Measurements from ENCODE around the gene RTN4R. TPM values are rescaled to one million over a fixed set of nuclear protein-coding genes. Genes with fewer than 3 reads are reported as not detected.

RTN4R gene
- total and polyA plus RNA-seq, 2 of the 4 experiments (the other 2 are of a cell fraction) = 0.18 to 0.94 TPM

DNA sequence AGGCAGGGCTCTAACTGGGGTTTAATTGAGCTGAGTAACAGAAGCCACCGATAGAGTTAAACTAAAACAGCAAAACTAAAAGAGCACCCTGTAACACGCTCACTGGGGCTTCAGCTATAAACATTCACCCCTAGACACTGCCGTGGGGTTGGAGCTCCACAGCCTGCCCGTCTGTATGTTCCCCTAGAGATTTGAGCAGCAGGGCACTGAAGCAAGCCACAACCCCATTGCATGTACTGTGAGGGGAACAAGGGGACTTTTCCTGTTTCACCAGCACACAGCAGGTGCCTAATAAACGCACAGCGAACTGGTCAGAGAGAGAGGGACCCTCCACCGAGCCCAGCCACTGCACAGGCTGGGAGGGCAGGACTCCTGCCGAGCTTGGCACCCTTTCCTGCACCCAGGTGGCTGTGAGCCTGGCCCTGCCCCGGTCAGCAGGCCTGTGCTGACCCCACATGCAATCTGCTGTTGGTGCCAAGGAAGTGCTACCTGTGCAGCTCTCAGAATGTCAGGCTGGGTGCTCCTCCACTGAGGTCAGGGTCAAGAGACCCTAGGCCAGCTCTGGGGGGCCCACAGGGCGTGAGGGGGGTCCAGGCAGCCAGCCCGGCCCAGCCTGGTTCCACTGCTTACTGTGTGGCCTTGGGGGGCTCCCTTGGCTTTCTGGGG lies 31.9 kb downstream of the RTN4R start:
- H4K8ac ChIP-seq (ENCODE audit: low read depth in 2 of 2, low read length in 2 of 2) = no peak overlapping the region
- H3K4me2 ChIP-seq (ENCODE audit: low read depth, low read length) = no peak overlapping the region
- H3K27me3 ChIP-seq (ENCODE audit: control insufficient read depth, insufficient read depth, low read length) = peaks cover 31% of the 10 kb centered on the region; the same call in 1 of the 2 replicates
- H3K23ac ChIP-seq (ENCODE audit: low read depth, low read length) = no peak overlapping the region
- H2AK9ac ChIP-seq (replicated peaks; ENCODE audit: low read depth, low read length, poor library complexity) = no peak overlapping the region
- no peak overlapping the region for H2BK5ac ChIP-seq (ENCODE audit: low read depth, low read length, poor library complexity, severe bottlenecking)
- no peak overlapping the region for H2BK15ac ChIP-seq (ENCODE audit: low read depth, low read length)
- WGBS, 2 experiments (ENCODE audit: extremely low coverage in 2 of 2, insufficient read length in 1 of 2) = 24% methylated on average over 2 of the region's 11 CpGs; no CpG with 5 or more reads in 1 of the 2 experiments
- TF ChIP-seq RAD21 (IDR thresholded peaks at IDR 0.05; ENCODE audit: low read length) (no peak), RCOR1 (IDR thresholded peaks at IDR 0.05; ENCODE audit: insufficient replicate concordance, low read length) (no peak), MXI1 (IDR thresholded peaks at IDR 0.05; ENCODE audit: borderline replicate concordance, low read depth, low read length) (no peak), POLR2A (IDR thresholded peaks at IDR 0.05; ENCODE audit: low read depth, low read length) (no peak), SMC3 (IDR thresholded peaks at IDR 0.05; ENCODE audit: low read depth, low read length) (no peak), FOS (IDR thresholded peaks at IDR 0.05; ENCODE audit: low read depth, low read length) (no peak), CEBPB (IDR thresholded peaks at IDR 0.05; ENCODE audit: low read depth, low read length) (no peak), CHD1 (IDR thresholded peaks at IDR 0.05; ENCODE audit: low read depth, low read length) (no peak), RFX5 (IDR thresholded peaks at IDR 0.05; ENCODE audit: low read depth, low read length) (no peak), NFE2L2 (IDR thresholded peaks at IDR 0.05; ENCODE audit: low read depth, low read length) (no peak), BHLHE40 (IDR thresholded peaks at IDR 0.05; ENCODE audit: low read depth, low read length) (no peak), MAFK (IDR thresholded peaks at IDR 0.05; ENCODE audit: low read depth, low read length) (no peak), MAZ (IDR thresholded peaks at IDR 0.05; ENCODE audit: borderline replicate concordance, low read depth, low read length) (no peak)
- TF ChIP-seq, protein P1, sequence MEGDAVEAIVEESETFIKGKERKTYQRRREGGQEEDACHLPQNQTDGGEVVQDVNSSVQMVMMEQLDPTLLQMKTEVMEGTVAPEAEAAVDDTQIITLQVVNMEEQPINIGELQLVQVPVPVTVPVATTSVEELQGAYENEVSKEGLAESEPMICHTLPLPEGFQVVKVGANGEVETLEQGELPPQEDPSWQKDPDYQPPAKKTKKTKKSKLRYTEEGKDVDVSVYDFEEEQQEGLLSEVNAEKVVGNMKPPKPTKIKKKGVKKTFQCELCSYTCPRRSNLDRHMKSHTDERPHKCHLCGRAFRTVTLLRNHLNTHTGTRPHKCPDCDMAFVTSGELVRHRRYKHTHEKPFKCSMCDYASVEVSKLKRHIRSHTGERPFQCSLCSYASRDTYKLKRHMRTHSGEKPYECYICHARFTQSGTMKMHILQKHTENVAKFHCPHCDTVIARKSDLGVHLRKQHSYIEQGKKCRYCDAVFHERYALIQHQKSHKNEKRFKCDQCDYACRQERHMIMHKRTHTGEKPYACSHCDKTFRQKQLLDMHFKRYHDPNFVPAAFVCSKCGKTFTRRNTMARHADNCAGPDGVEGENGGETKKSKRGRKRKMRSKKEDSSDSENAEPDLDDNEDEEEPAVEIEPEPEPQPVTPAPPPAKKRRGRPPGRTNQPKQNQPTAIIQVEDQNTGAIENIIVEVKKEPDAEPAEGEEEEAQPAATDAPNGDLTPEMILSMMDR (conservative IDR thresholded peaks at IDR 0.05; ENCODE audit: low read depth, low read length) = no peak
- TF ChIP-seq, protein P2, sequence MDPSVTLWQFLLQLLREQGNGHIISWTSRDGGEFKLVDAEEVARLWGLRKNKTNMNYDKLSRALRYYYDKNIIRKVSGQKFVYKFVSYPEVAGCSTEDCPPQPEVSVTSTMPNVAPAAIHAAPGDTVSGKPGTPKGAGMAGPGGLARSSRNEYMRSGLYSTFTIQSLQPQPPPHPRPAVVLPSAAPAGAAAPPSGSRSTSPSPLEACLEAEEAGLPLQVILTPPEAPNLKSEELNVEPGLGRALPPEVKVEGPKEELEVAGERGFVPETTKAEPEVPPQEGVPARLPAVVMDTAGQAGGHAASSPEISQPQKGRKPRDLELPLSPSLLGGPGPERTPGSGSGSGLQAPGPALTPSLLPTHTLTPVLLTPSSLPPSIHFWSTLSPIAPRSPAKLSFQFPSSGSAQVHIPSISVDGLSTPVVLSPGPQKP (IDR thresholded peaks at IDR 0.05; ENCODE audit: borderline replicate concordance, low read depth, low read length) = no peak
- TF ChIP-seq, protein P3, sequence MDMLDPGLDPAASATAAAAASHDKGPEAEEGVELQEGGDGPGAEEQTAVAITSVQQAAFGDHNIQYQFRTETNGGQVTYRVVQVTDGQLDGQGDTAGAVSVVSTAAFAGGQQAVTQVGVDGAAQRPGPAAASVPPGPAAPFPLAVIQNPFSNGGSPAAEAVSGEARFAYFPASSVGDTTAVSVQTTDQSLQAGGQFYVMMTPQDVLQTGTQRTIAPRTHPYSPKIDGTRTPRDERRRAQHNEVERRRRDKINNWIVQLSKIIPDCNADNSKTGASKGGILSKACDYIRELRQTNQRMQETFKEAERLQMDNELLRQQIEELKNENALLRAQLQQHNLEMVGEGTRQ (IDR thresholded peaks at IDR 0.05; ENCODE audit: low read depth, low read length) = no peak
- H3K4me3 ChIP-seq (ENCODE audit: insufficient read depth, low read depth, low read length) = no peak overlapping the region
- no peak for ATAC-seq (ENCODE audit: low read depth)
- in situ Hi-C loops (cut with MboI; ENCODE audit: low sequenced_read_pairs) = no loop called here
- dilution Hi-C loops (cut with HindIII; ENCODE audit: low sequenced_read_pairs, unreplicated experiment) = no loop called here
- POLR2A ChIA-PET (ENCODE audit: unreplicated experiment) = no interaction called here
- no peak overlapping the region for H2AK5ac ChIP-seq (ENCODE audit: low read depth, low read length)
- no peak overlapping the region for H2BK20ac ChIP-seq (ENCODE audit: low read depth, low read length)
- H4K5ac ChIP-seq (ENCODE audit: low read depth, low read length) = no peak overlapping the region
- H3K18ac ChIP-seq (ENCODE audit: low read depth, low read length) = no peak overlapping the region
- H4K20me1 ChIP-seq (ENCODE audit: insufficient read depth, low read length) = no peaks in the 10 kb centered on the region
- H3K4ac ChIP-seq (ENCODE audit: low read depth, low read length) = no peak overlapping the region
- no peak overlapping the region for H3K14ac ChIP-seq (replicated peaks; ENCODE audit: low read depth, low read length)
- H3K4me1 ChIP-seq (ENCODE audit: control insufficient read depth, insufficient read depth, low read length) = no peaks in the 10 kb centered on the region; the same call in 1 of the 2 replicates
- H2AFZ ChIP-seq (replicated peaks; ENCODE audit: low read length, poor library complexity) = no peak overlapping the region
- intact Hi-C loops (cut with micrococcal nuclease) = no loop called here
- no peak overlapping the region for H3K27ac ChIP-seq (ENCODE audit: insufficient read depth, low read length)
- no TSS peak for BruUV-seq (replicated peaks)
- no peaks in the 10 kb centered on the region for H3K9me1 ChIP-seq (ENCODE audit: insufficient read depth, low read length)
- CTCF ChIA-PET = no interaction called here
- H3K9ac ChIP-seq (ENCODE audit: low read depth, low read length) = no peak overlapping the region
- H2BK120ac ChIP-seq (ENCODE audit: low read depth, low read length) = no peak overlapping the region
- H3K36me3 ChIP-seq (ENCODE audit: control insufficient read depth, insufficient read depth, low read length) = no peaks in the 10 kb centered on the region
- H3K9me3 ChIP-seq (ENCODE audit: control insufficient read depth, insufficient read depth, low read length) = no peaks in the 10 kb centered on the region
- no peaks in the 10 kb centered on the region for H3K79me1 ChIP-seq (ENCODE audit: low read depth in 1 of 2, low read length in 2 of 2)
- no peak overlapping the region for H3K56ac ChIP-seq (ENCODE audit: extremely low read depth, insufficient read depth, low read length)
- no peak for DNase-seq
- no peak overlapping the region for H4K91ac ChIP-seq (ENCODE audit: insufficient read depth, low read depth, low read length)

Measured in IMR-90 (cell line).